ENCODE measurements around the gene ATP13A3. TPM values are rescaled to one million over a fixed set of nuclear protein-coding genes. Genes with fewer than 3 reads are reported as not detected.
A peak's percentile ranks its signal among the peaks of the same experiment; 100 is the strongest.

Gene ATP13A3
- total and polyA plus RNA-seq, 2 experiments from 2014 or later, result 20.0 to 202 TPM

- TF ChIP-seq ZNF462 (CRISPR knock-in tag; IDR thresholded peaks at IDR 0.05) (no peak), EZH2 (IDR thresholded peaks at IDR 0.05; ENCODE audit: low read depth, unreplicated experiment) (no peak), REST (IDR thresholded peaks at IDR 0.05; ENCODE audit: unreplicated experiment) (no peak)
Observed at GRCh38 chr3:194475138-194475932, 11.5 kb downstream of the ATP13A3 start (continued).

GRCh38 chr3:194474675-194475074 lies 12.1 kb downstream of the ATP13A3 start:
- Histone ChIP-seq H2AFZ (no peak overlapping the region), H3K27me3 (ENCODE audit: insufficient read depth) (no peaks in the 10 kb centered on the region), H4K20me1 (replicated peaks; ENCODE audit: insufficient read depth) (peaks cover 46% of the 10 kb centered on the region), H3K4me1 (ENCODE audit: insufficient read depth) (peaks cover 13% of the 10 kb centered on the region), H3F3A (replicated peaks; ENCODE audit: low read depth) (no peaks in the 10 kb centered on the region), H3K4me3 (no peak overlapping the region), H3K4me2 (no peak overlapping the region), H3K36me3 (ENCODE audit: insufficient read depth) (no peaks in the 10 kb centered on the region), H3K9me2 (ENCODE audit: insufficient read depth) (no peaks in the 10 kb centered on the region), H3K79me2 (replicated peaks; ENCODE audit: insufficient read depth) (peaks cover 100% of the 10 kb centered on the region), H3K27ac (ENCODE audit: low read depth) (0 out of 2 replicates have a peak overlapping the region, but pooled peaks have one; percentile 12)
- TF ChIP-seq ZNF114 (CRISPR knock-in tag; IDR thresholded peaks at IDR 0.05), result no peak
- no peak for TF ChIP-seq REST (IDR thresholded peaks at IDR 0.05; ENCODE audit: unreplicated experiment)
- Mint-ChIP-seq H3K27ac (no peak overlapping the region), H3K4me1 (peaks cover 29% of the 10 kb centered on the region), H3K9me3 (no peaks in the 10 kb centered on the region), H3K4me3 (no peak overlapping the region), H3K36me3 (ENCODE audit: low read depth) (no peaks in the 10 kb centered on the region), H3K27me3 (ENCODE audit: insufficient read depth, low read depth, poor library complexity) (peaks cover 2% of the 10 kb centered on the region)
- ATAC-seq, result peak; percentile 50
- DNase-seq (ENCODE audit: low spot score), result no peak
